GM19372 (cell line): ENCODE data around the gene TBCB.

ENCODE experiments used
- ATAC-seq: cut with Tn5 transposase; IDR thresholded peaks from one replicate; pipeline ENCODE4 v1.9.1; 2021; ENCODE audit warnings: mild to moderate bottlenecking, low read depth, moderate library complexity; ENCODE audit not compliant: unreplicated experiment

The TBCB gene

DNA sequence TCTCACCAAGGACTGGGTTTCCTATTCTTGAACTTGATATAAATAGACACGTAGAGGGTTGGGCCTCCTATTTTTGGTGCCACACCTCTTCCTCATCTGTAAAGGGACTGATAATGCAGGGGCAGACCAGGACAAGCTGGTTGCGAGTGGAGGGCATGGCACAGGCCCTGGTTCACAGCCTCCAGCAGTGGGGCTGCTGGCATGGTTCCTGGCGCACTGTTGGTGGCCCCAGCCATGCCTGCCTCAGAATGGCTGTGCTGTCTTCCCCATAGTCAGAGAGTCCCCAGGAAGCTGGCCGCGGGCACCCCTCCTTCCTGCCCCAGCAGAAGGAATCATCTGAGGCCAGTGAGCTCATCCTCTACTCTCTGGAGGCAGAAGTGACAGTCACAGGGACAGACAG, 14.8 kb upstream of the TBCB start:
- ATAC-seq, result no peak

DNA sequence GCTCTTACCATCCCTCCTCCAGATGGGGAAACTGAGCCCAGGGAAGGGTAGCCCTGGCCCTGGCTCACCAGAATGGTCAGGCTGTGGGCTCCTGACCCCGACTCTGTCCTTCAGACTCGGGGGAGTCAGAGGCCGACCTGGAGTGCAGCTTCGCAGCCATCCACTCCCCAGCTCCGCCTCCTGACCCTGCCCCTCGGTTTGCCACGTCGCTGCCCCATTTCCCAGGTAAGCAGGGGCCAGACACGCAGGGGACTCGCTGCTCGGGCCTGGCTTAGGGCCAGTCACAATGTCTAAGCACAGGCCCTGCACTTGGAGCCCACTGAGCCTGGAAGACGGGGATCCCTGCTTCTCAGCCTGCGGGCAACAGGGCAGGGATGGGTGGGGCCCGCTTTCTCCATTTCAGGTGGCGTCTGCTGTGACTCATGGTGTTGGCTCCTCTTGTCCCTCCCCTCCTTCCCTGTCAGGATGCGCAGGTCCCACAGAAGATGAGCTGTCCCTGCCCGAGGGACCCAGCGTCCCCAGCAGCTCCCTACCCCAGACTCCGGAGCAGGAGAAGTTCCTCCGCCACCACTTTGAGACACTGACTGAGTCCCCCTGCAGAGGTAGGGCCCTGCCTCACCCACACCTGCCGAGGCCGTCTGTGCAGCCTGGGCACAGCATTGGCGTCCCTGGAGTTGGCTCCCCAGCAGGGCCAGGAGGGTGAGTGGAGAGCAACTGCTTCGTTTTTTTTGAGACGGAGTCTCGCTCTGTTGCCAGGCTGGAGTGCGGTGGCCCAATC, 13.5 kb upstream of the TBCB start:
- no peak for ATAC-seq

DNA sequence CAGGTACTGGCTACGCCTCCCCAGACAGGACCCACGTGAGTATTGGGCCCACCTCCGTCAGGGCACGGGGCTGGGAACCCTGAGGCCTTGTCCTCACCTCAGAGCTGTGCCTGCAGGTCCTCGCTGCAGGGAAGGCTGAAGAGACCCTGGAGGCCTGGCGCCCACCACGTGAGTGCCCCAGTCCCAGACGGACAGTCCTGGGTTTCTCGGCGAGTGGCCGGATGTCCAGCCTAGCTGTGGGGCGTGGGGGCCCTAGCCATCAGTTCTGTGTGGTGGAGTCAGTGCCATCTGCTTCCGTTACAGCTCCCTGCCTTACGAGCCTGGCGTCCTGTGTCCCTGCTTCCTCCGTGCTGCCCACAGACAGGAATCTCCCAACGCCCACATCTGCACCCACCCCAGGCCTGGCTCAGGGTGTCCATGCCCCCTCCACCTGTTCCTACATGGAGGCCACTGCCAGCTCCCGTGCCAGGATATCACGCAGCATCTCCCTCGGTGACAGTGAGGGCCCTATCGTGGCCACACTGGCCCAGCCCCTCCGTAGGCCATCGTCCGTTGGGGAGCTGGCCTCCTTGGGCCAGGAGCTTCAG, 12.1 kb upstream of the TBCB start:
- no peak for ATAC-seq

DNA sequence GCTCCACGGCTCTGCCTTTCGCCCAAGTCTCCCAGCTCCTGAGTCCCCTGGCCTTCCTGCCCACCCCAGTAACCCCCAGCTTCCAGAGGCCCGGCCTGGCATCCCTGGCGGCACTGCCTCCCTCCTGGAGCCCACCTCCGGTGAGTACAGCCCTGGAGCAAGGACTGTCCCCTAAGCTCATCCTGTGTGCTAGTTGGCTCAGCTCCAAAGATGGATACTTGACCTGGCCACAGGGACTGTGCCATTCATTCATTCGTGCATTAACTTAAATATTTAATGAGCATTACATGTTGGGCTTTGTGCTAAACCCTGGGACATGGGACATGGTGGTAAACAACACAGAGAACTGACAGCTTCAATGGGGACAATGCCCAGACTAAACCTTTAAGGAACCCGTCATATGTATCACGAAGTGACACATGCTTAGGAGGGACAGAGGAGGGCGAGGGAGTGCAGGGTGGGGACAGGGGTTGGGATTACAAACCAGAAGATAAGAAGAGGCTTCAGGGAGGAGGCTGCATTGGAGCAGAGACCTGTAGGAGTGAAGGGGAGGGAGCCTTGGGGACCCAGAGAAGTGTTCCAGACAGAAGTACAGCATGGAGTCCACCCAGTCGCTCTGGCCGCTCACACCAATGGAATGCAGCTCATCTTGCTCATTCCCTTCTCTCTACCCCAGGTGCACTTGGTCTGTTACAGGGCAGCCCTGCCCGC, 11.3 kb upstream of the TBCB start:
- ATAC-seq, result no peak

DNA sequence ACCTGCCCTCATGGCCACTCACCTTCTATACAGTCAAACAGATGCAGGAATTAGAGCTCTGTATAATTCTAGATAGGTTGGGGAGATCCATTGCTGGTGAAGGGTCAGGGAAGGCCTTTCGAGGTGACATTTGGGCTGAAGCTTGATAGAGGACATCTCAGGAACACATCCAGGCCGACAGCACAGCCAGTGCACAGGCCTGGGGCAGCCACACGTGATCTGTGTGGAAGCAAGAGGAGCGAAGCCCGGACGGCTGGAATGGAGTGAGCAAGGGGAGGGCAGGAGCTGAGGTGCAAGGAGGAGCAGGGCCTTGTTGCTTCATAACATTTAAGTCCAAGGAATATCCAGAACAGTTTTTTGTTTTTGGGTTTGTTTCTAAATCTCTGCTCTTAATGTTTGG, 8.8 kb upstream of the TBCB start:
- no peak for ATAC-seq

DNA sequence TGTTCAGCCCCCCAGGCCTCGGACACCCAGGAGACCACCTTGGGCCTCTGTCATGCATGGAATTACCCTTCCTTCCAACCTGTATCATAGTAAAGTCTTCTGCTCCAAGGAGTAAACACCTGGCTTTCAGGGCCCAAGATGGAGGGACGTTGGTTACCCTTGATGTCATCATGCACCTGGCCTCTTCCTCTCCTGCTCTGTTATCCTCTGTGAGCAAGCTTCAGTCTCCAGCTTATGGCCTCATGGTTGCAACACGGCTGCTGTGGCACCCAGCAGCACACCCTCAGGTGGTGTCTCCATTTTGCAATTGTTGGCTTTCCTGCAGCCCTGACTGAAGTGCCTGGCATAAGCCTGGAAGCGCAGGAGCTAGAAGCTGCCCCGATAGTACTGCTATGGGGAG, 8.3 kb upstream of the TBCB start:
- ATAC-seq, result no peak

DNA sequence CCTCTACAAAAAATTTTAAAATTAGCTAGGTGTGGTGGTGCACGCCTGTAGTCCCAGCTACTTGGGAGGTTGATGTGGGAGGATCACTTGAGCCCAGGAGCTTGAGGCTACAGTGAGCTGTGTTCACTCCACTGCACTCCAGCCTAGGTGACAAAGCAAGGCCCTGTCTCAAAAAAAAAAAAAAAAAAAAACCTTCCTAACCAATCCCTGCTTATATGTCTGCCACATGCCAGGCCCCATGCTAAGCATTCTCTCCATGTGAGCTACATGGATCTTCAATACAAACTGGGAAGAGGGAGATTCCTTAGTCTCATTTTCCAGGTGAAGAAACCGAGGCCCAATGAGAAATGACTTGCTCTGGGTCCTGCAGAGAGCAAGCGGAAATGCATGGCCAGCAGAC, 6.6 kb upstream of the TBCB start:
- no peak for ATAC-seq

DNA sequence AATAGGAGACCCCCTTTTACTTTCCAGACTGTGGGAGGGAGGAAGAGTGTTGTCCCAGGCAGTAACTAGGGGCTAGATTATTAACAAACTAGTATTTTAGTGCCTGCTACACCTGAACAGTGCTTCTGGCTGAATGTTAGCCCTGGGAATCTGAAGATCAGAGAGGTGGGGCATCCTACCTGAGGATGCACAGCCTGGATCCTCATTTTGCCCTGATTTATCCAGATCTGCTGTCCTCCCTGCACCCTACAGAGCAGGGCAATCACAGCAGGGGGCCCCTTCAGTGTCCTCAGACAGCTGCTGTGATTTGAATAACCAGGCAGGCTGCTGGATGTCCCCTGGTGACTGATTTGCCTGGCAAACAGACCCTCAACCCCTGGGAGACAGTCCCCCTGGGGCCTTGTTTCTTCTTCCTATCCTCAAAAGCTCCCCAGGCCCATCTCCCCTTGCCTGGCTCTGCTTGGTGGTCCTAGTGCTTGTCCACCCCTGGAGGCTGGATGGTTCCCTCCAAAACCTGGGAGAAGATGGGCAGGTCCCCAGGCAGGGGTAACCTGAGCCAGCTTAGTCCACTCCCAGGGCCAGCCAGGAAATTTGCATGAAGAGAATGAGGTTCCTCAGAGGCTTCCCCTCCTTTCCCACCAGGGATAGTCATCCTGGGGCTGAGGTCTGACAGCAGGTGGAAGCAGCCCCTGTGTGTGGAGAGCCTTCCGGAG, 4.6 kb upstream of the TBCB start, which contains the start of gene OVOL3:
OVOL3 (plus strand) TSS at position 657 of the 713 bp plus-strand sequence. CDS start 60 bp downstream, outside the sequence.
- no peak for ATAC-seq

DNA sequence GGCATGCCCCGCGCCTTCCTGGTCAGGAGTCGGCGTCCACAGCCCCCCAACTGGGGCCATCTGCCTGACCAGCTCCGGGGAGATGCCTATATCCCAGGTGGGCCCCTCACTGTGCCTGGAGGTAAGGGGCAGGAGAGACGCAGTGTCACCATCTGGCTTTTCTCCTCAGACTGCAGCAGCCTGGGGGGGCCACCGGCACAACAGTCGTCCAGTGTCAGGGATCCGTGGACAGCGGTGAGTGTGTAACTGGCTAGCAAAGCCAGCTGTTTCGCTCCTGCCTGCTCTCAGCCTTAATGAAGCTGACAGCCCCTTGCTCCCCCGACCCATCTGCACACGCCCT, 4.1 kb upstream of the TBCB start:
- no peak for ATAC-seq

DNA sequence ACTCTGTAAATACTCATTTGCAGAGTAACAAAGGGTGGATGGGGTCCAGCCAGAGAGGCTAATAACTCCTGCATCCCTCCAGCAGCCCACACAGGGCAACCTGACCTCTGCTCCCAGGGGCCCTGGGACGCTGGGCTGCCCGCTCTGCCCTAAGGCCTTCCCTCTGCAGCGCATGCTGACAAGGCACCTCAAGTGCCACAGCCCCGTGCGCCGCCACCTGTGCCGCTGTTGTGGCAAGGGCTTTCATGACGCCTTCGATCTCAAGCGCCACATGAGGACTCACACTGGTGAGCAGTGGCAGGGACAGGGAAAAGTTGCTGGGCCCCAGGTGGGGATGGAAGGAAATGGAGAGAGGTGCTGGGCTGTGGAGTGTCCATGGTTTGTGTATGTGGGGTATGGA, 2.6 kb upstream of the TBCB start:
- ATAC-seq, result no peak

DNA sequence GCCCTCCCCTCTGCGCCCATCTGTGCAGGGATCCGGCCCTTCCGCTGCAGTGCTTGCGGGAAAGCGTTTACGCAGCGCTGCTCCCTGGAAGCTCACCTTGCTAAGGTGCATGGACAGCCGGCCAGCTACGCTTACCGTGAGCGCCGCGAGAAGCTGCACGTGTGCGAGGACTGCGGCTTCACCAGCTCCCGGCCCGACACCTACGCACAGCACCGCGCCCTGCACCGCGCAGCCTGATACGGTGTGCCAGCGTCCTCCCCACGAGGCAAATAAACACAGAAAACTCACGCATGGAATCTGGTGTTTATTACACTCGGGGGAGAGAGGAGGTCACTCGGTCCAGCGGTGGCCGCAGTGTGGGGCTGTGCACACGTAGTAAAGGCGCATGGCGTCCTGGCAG, 1.8 kb upstream of the TBCB start:
- no peak for ATAC-seq

DNA sequence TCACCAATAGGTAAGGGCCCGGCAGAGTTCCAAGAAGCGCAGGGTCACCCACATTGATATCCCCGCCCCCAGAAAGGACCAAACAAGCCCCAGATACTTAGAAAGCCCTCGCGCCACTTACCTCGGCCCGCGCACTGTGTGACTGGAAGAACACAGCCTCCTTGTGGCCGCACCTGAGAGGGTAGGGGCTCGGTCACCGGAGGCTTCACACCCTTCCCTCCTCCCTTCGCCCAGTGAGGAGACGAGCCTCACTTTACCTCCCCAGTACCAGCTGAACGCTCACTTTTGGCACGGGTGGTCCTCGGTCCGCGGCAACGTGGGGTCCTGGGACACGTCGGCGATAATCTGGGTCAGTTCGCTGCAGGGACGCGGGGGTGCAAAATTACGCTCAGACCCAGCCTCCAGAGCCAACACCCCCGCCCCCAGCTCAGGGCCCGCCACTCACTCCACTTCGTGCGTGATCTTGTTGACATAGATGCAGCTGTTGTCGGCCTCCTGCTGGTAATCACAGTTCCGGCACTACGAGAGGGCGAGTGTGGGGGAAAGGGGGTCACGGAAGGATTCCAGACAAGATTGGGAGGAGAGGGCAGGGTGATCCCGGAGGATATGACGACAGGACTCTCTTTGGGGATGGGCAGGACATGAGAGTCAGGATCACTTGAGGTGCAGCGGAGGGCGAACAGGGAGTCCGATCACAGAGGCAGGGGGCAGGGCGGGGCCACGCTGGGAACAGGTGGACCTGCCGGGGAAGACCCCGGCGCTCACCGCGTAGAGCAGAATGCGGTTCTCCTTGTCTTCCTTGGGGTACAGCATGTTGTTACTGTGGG, 1.2 kb upstream of the TBCB start:
- ATAC-seq, result peak; percentile 2

DNA sequence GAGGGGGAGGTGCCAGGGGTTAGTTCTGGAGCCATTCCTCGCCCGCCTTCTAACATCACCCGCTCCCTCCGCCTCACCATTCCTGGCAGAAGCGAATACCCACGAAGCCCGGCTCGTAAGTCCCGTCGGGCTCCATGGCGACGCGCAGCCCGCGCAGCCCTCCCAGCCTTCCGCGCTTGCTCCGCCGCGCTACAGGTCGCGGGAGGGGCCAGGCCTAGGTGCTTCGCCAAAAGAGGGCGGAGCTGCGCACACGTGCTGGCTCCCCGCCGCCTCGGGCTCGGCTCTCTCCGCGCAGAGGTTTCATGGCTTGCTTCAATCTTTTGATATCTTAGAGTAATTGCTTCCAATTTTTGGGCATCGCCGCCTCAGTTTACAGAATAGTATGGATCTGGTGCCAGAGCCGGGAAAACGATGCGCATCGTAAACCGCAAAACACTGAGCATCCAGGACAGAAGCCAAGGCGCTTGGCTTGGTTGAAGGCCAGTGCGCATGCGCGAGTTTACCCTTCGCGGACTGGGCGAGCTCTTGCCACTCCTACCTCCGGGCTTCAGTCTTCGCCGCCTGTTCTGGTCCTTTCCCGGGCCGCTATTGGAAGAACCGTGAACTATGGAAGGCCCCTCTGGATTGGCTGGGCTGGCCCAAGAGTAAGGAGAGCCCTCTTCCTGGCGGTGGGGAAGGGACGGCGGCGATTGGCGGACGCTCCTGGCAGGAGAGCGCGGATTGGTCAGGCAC, 381 bp upstream of the TBCB start, which contains the start of gene POLR2I:
POLR2I (minus strand) TSS at position 155 of the 732 bp plus-strand sequence; CDS start at position 136, 19 bp downstream.
- ATAC-seq, result peak; percentile 83

DNA sequence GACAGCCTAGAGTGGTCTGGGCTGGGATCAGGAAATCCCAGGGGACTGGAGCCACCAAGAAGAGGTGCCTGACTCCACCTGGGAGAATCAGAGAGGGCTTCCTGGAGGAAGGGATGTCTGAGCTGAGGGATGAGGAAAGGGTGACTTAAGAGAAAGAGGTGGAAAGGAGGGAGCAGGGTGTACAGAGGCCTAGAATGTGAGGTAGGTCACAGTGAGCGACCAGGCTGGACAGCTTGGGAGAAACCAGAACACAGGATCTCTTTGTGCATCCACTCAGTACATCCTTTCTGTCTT, 1.0 kb downstream of the TBCB start:
- no peak for ATAC-seq

DNA sequence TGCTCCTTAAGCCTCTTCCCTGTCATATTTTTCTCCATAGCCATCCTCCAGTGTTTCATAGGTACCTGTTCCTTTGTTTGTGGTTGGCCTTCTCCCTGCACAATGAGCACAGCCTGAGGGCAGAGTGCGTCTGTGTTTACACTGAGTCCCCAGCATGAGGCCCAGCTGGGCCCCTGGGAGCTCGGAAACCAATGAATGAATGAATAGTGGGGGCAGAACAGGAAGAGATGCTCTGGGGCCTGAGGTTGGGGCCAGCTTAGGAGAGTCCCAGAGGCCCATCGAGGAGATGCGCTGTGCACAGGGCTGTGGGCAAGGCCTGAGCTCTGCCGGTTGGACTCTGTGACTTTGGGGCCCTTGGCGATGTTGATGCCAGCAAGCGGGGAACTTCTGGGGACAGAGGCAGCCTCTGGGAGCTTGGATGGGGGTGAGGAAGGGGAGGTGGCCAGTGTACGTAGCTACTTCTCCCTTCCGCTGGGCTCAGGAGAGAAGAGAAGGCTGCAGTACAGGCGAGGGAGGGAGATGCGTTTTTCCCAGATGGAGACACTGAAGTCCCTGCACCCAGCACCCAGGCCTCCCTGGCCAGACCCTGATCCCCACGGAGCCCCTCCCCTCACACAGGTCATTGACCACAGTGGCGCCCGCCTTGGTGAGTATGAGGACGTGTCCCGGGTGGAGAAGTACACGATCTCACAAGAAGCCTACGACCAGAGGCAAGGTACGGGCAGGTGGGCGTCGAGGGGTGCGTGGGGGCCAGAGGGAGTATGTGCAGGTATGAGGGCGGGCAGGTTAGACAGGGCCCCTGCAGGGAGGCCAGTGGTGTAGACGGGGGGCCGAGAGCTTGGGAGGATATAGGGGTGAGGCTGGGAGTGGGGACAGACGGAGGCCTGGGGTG, 5.1 kb downstream of the TBCB start:
- ATAC-seq, result no peak

DNA sequence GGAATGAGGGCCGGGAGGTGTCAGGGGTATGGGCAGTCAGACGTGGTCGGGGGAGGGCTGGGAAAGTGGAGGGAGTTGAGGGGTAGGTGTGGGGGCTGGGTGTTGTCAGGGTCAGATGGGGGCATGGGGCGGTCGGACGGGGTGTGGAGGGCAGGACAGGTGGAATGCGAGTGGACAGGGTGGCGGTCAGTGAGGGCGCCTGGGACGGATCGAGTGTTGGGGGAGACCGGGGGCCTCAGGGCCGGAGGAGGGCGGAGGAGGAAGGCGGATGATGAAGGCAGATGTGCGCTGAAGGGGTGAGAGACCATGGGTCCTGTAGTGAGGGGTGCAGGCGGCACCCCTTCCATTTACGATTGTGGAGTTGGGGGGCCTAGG, 5.7 kb downstream of the TBCB start:
- no peak for ATAC-seq

DNA sequence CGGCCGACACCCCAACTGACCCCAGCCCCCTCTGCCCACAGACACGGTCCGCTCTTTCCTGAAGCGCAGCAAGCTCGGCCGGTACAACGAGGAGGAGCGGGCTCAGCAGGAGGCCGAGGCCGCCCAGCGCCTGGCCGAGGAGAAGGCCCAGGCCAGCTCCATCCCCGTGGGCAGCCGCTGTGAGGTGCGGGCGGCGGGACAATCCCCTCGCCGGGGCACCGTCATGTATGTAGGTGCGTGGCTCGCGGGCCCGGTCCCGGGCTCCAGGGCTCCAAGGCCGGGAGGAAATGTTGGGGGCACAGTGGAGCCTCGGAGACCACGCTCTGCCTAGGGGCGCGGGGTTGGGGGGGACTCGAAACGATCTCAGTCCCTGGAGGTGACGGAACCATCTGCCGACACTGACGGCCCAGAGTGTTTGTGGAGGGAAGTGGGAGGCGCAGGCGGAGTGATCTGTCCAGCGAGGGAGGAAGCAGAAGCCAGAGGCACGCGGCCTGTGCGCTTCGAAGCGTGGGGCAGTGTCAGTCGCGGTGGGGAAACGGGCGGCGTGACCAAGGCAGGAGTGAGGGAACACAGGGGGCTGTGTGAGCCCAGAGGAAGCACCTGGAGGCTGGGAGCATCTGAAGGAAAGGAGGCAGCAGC, 6.3 kb downstream of the TBCB start:
- ATAC-seq, result no peak

DNA sequence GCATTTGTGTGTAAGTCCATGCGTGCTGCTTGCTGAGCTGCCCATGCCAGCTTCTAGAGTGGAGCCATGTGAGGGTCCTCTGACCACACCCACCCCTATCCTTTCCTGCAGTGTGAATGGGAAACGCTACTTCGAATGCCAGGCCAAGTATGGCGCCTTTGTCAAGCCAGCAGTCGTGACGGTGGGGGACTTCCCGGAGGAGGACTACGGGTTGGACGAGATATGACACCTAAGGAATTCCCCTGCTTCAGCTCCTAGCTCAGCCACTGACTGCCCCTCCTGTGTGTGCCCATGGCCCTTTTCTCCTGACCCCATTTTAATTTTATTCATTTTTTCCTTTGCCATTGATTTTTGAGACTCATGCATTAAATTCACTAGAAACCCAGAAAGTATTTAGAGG, 10.3 kb downstream of the TBCB start:
- ATAC-seq, result no peak
